Measurements from ENCODE around the gene CHD3. TPM values are rescaled to one million over a fixed set of nuclear protein-coding genes. Genes with fewer than 3 reads are reported as not detected.
"Not testable (repeated sequence)": the region's sequence is repeated elsewhere in the genome, so short reads cannot be mapped to it uniquely, and the experiment has no call there.

CHD3 gene
- total RNA-seq, 2 donors from 2014 or later: 51.3 to 51.9 TPM

- ATAC-seq (no peak), DNase-seq (no peak)
Observed at GRCh38 chr17:7945651-7946050, 57.1 kb downstream of the CHD3 start.

GRCh38 chr17:7946441-7946840, 57.9 kb downstream of the CHD3 start:
- intact Hi-C loops (cut with DNase I, micrococcal nuclease): no loop called here
- no peak for ATAC-seq
- no peak for DNase-seq

More at GRCh38 chr17:7945651-7946050, 57.1 kb downstream of the CHD3 start:
- intact Hi-C loops (cut with DNase I, micrococcal nuclease): no loop called here

DNA sequence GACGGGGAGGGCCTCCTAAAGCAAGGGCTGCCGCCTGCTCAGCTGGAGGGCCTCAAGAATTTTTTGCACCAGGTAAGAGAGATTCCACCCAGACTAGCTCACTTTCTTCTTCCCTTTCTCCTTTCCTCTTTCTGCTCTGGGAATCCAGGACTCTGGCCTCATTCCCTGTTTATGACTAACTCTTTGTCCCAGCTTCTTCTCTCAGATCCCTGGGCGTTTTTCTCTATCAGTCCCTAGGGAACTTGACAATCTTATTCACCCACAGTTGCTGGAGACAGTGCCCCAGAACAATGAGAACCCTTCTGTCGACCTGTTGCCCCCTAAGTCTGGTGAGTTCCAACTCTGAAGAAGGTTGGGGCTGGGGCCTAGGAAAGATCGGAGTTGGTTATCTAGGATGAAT, 59.1 kb downstream of the CHD3 start:
- ATAC-seq: no peak

GRCh38 chr17:7950578-7950977, 62.0 kb downstream of the CHD3 start:
- DNase-seq (no peak), ATAC-seq (no peak)
- intact Hi-C loops (cut with DNase I, micrococcal nuclease): no loop called here

More for the DNA sequence above, 59.1 kb downstream of the CHD3 start:
- intact Hi-C loops (cut with DNase I, micrococcal nuclease): no loop called here
- DNase-seq: no peak

GRCh38 chr17:7951143-7951792, 62.7 kb downstream of the CHD3 start:
- no peak for ATAC-seq

DNA sequence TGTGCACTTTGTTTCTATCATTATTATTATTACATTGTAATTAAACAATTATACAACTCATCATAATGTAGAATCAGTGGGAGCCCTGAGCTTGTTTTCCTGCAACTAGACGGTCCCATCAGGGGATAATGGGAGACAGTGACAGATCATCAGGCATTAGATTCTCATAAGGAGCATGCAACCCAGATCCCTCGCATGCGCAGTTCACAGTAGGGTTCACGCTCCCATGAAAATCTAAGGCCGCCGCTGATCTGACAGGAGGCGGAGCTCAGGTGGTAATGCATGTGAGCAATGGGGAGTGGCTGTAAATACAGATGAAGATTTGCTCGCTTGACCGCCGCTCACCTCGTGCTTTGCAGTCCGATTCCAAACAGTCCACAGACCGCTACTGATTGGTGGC, 64.7 kb downstream of the CHD3 start:
- DNase-seq; intact Hi-C loops (cut with DNase I, micrococcal nuclease); ATAC-seq: not testable (repeated sequence)

More at GRCh38 chr17:7951143-7951792, 62.7 kb downstream of the CHD3 start:
- DNase-seq: no peak
- intact Hi-C loops (cut with DNase I, micrococcal nuclease): no loop called here

- ATAC-seq (no peak), DNase-seq (no peak)
- intact Hi-C loops (cut with DNase I, micrococcal nuclease): no loop called here
Observed at GRCh38 chr17:7955414-7956227, 67.0 kb downstream of the CHD3 start.

- no peak for ATAC-seq
- intact Hi-C loops (cut with DNase I, micrococcal nuclease): no loop called here
- peak; percentile 27 to 48 for DNase-seq
Observed at GRCh38 chr17:7956228-7956965, 67.8 kb downstream of the CHD3 start.

- ATAC-seq: no peak
- intact Hi-C loops (cut with DNase I, micrococcal nuclease): no loop called here
- no peak for DNase-seq
Observed at GRCh38 chr17:7959503-7960253, 71.1 kb downstream of the CHD3 start.

- no peak for DNase-seq
- intact Hi-C loops (cut with DNase I, micrococcal nuclease): no loop called here
- no peak for ATAC-seq
Observed at GRCh38 chr17:7961421-7961820, 72.8 kb downstream of the CHD3 start.

Other genes starting within 250 kb of the CHD3 start
- 1 to 10 TPM in 1 of 2 donors, under 1 TPM in 1; 0.55 to 1.4 TPM for gene ATP1B2, start 237.9 kb upstream of the CHD3 start, total RNA-seq
- gene TP53, start 201.3 kb upstream of the CHD3 start, total RNA-seq: 10 to 100 TPM; 47.3 to 60.0 TPM
- 1 to 10 TPM; 6.4 to 9.7 TPM for gene WRAP53, start 200.3 kb upstream of the CHD3 start, total RNA-seq
- gene EFNB3, start 183.6 kb upstream of the CHD3 start, total RNA-seq: under 1 TPM; 0.25 to 0.34 TPM
- under 1 TPM; 0.22 to 0.61 TPM for gene DNAH2, start 171.0 kb upstream of the CHD3 start, total RNA-seq
- gene KDM6B, start 54.6 kb upstream of the CHD3 start, total RNA-seq: 10 to 100 TPM; 49.5 to 50.4 TPM
- 1 to 10 TPM; 3.8 to 6.1 TPM for gene TMEM88, start 33.7 kb upstream of the CHD3 start, total RNA-seq
- gene NAA38, start 31.2 kb upstream of the CHD3 start, total RNA-seq: 10 to 100 TPM; 49.7 to 83.0 TPM
- gene CYB5D1, start 30.8 kb upstream of the CHD3 start, total RNA-seq: 1 to 10 TPM; 8.3 to 9.0 TPM
- gene RNF227, start 27.5 kb downstream of the CHD3 start, total RNA-seq: 1 to 10 TPM; 1.2 to 2.1 TPM
- gene KCNAB3, start 41.1 kb downstream of the CHD3 start, total RNA-seq: 1 to 10 TPM; 2.2 to 3.1 TPM
- 100 to 1,000 TPM; 121 to 122 TPM for gene TRAPPC1, start 43.2 kb downstream of the CHD3 start, total RNA-seq
- gene CNTROB, start 43.4 kb downstream of the CHD3 start, total RNA-seq: 10 to 100 TPM; 25.8 to 26.7 TPM
- not detected for gene GUCY2D, start 113.8 kb downstream of the CHD3 start, total RNA-seq
- gene ALOX15B, start 150.3 kb downstream of the CHD3 start, total RNA-seq: 1 to 10 TPM in 1 of 2 donors, under 1 TPM in 1; 0.55 to 2.5 TPM
- gene ALOX12B, start 198.9 kb downstream of the CHD3 start, total RNA-seq: under 1 TPM in 1 of 2 donors, not detected in 1; 0.82 TPM
- not detected for gene ALOXE3, start 229.7 kb downstream of the CHD3 start, total RNA-seq
- gene HES7, start 235.3 kb downstream of the CHD3 start, total RNA-seq: not detected